IMR-90 (cell line): ENCODE results near the gene LRRC56. TPM values are rescaled to one million over a fixed set of nuclear protein-coding genes. Genes with fewer than 3 reads are reported as not detected.

Experiments
- ATAC-seq: fragments of 200-7000 bp; cut with Tn5 transposase; 2 replicates; pipeline ENCODE4 v1.9.1; 2020; ENCODE audit warnings: low read depth, mild to moderate bottlenecking, moderate library complexity
- BruUV-seq: library from RNA; stranded (reverse); fragments of 400-500 nt; replicated peaks from 2 replicates; lab custom pipeline; 2021; lab: Mats Ljungman, UMichigan
- CTCF ChIA-PET: fragments of 300-600 bp; formaldehyde crosslinking; extraction: SDS; loops from one replicate; lab custom pipeline; 2021; ENCODE audit warnings: antibody characterized with exemption; lab: Yijun Ruan, JAX
- POLR2A ChIA-PET: fragments of 300-600 bp; sonication (Branson Sonifier 250); formaldehyde crosslinking; loops from one replicate; lab custom pipeline; 2022; ENCODE audit warnings: antibody characterized with exemption; ENCODE audit not compliant: unreplicated experiment; lab: Charles Lee
- DNase-seq: peaks from one replicate; pipeline ENCODE4 v3.0.0; 2013
- H2AFZ ChIP-seq: replicated peaks from 2 replicates; pipeline ENCODE3; 2013; ENCODE audit warnings: low read length, mild to moderate bottlenecking; ENCODE audit not compliant: poor library complexity
- H2AK5ac ChIP-seq: 2 replicates; pipeline ENCODE4 v1.6.1; 2013; ENCODE audit warnings: low read depth, low read length, inconsistent platforms
- H2AK9ac ChIP-seq: replicated peaks from 2 replicates; pipeline ENCODE3; 2013; ENCODE audit warnings: mild to moderate bottlenecking, low read depth, low read length, moderate library complexity; ENCODE audit not compliant: poor library complexity
- H2BK120ac ChIP-seq: 2 replicates; pipeline ENCODE4 v1.6.1; 2013; ENCODE audit warnings: low read depth, low read length, inconsistent platforms
- H2BK15ac ChIP-seq: 3 replicates; pipeline ENCODE4 v1.6.1; 2013; ENCODE audit warnings: low read depth, low read length, inconsistent platforms
- H2BK20ac ChIP-seq: 2 replicates; pipeline ENCODE4 v1.6.1; 2013; ENCODE audit warnings: low read depth, mild to moderate bottlenecking, inconsistent platforms, low read length, moderate library complexity
- H2BK5ac ChIP-seq: 2 replicates; pipeline ENCODE4 v1.6.1; 2013; ENCODE audit warnings: mild to moderate bottlenecking, low read depth, low read length, inconsistent platforms; ENCODE audit not compliant: poor library complexity, severe bottlenecking
- H3K14ac ChIP-seq: replicated peaks from 2 replicates; pipeline ENCODE4 v1.6.1; 2013; ENCODE audit warnings: low read depth, low read length, inconsistent platforms
- H3K18ac ChIP-seq: 2 replicates; pipeline ENCODE4 v1.6.1; 2013; ENCODE audit warnings: low read depth, low read length, control low read depth
- H3K23ac ChIP-seq: 2 replicates; pipeline ENCODE4 v1.6.1; 2013; ENCODE audit warnings: low read depth, low read length, inconsistent platforms
- H3K27ac ChIP-seq: 2 replicates; pipeline ENCODE4 v1.5.1; 2013; ENCODE audit warnings: mild to moderate bottlenecking, control low read depth, low read length; ENCODE audit not compliant: insufficient read depth
- H3K27me3 ChIP-seq: 2 replicates; pipeline ENCODE4 v1.6.1; 2013; ENCODE audit warnings: low read length; ENCODE audit not compliant: control insufficient read depth, insufficient read depth
- H3K36me3 ChIP-seq: 2 replicates; pipeline ENCODE4 v1.6.1; 2013; ENCODE audit warnings: low read length, mixed read lengths; ENCODE audit not compliant: control insufficient read depth, insufficient read depth
- H3K4ac ChIP-seq: 2 replicates; pipeline ENCODE4 v1.6.1; 2013; ENCODE audit warnings: low read depth, low read length, inconsistent platforms
- H3K4me1 ChIP-seq: 2 replicates; pipeline ENCODE4 v1.6.1; 2013; ENCODE audit warnings: low read length, mixed read lengths; ENCODE audit not compliant: control insufficient read depth, insufficient read depth
- H3K4me2 ChIP-seq: 2 replicates; pipeline ENCODE4 v1.6.1; 2013; ENCODE audit warnings: low read depth, mild to moderate bottlenecking, control low read depth, low read length, moderate library complexity
- H3K4me3 ChIP-seq: 2 replicates; pipeline ENCODE4 v1.5.1; 2013; ENCODE audit warnings: low read depth, mild to moderate bottlenecking, control low read depth, low read length, moderate library complexity; ENCODE audit not compliant: insufficient read depth
- H3K56ac ChIP-seq: 2 replicates; pipeline ENCODE4 v1.6.1; 2013; ENCODE audit warnings: low read length, inconsistent platforms; ENCODE audit not compliant: insufficient read depth; ENCODE audit errors: extremely low read depth
- H3K79me1 ChIP-seq, 2 experiments: 2 replicates each; pipeline ENCODE4 v1.6.1; 2013; ENCODE audit warnings: low read length in 2 of 2, inconsistent platforms in 1 of 2, low read depth in 1 of 2
- H3K9ac ChIP-seq: 2 replicates; pipeline ENCODE4 v1.6.1; 2013; ENCODE audit warnings: low read depth, low read length, control low read depth
- H3K9me1 ChIP-seq: 2 replicates; pipeline ENCODE4 v1.6.1; 2013; ENCODE audit warnings: low read length, inconsistent platforms; ENCODE audit not compliant: insufficient read depth
- H3K9me3 ChIP-seq: 2 replicates; pipeline ENCODE4 v1.6.1; 2013; ENCODE audit warnings: low read length; ENCODE audit not compliant: control insufficient read depth, insufficient read depth
- H4K20me1 ChIP-seq: 2 replicates; pipeline ENCODE4 v1.6.1; 2013; ENCODE audit warnings: low read length, inconsistent platforms; ENCODE audit not compliant: insufficient read depth
- H4K5ac ChIP-seq: 2 replicates; pipeline ENCODE4 v1.6.1; 2013; ENCODE audit warnings: mild to moderate bottlenecking, low read depth, low read length, control low read depth
- H4K8ac ChIP-seq, 2 experiments: 2 replicates each; pipeline ENCODE4 v1.6.1; 2013; ENCODE audit warnings: low read depth in 2 of 2, low read length in 2 of 2, control low read depth in 1 of 2, inconsistent platforms in 1 of 2
- H4K91ac ChIP-seq: 2 replicates; pipeline ENCODE4 v1.6.1; 2013; ENCODE audit warnings: low read depth, low read length, inconsistent platforms; ENCODE audit not compliant: insufficient read depth
- ELK1 ChIP-seq: fragments of 150-350 bp; IDR thresholded peaks from 2 replicates; pipeline ENCODE4 v1.6.1; 2016; ENCODE audit warnings: low read depth, mild to moderate bottlenecking, low read length, moderate library complexity, borderline replicate concordance
- FOS ChIP-seq: fragments of 150-350 bp; IDR thresholded peaks from 2 replicates; pipeline ENCODE4 v1.6.1; 2016; ENCODE audit warnings: low read depth, low read length
- MAFK ChIP-seq: IDR thresholded peaks from 2 replicates; pipeline ENCODE4 v1.6.1; 2012; ENCODE audit warnings: low read depth, low read length, improper control_type of control experiment
- MAZ ChIP-seq: IDR thresholded peaks from 2 replicates; pipeline ENCODE4 v1.6.1; 2012; ENCODE audit warnings: low read depth, mild to moderate bottlenecking, low read length, improper control_type of control experiment, moderate library complexity, borderline replicate concordance
- MXI1 ChIP-seq: IDR thresholded peaks from 2 replicates; pipeline ENCODE4 v1.6.1; 2012; ENCODE audit warnings: low read depth, mild to moderate bottlenecking, low read length, moderate library complexity, borderline replicate concordance
- POLR2A ChIP-seq: IDR thresholded peaks from 2 replicates; pipeline ENCODE4 v1.6.1; 2012; ENCODE audit warnings: mild to moderate bottlenecking, low read depth, low read length
- RCOR1 ChIP-seq: IDR thresholded peaks from 2 replicates; pipeline ENCODE4 v1.6.1; 2012; ENCODE audit warnings: mild to moderate bottlenecking, low read length, improper control_type of control experiment; ENCODE audit not compliant: insufficient replicate concordance
- USF2 ChIP-seq: fragments of 150-350 bp; IDR thresholded peaks from 2 replicates; pipeline ENCODE4 v1.6.1; 2017; ENCODE audit warnings: mild to moderate bottlenecking, antibody characterized with exemption, low read length, low read depth
- WGBS, 2 experiments: methylation state at CpG; one replicate each; pipeline versions ENCODE4 v1.1.5 to v1.1.7; 2013; ENCODE audit warnings: missing lambda C conversion rate in 2 of 2; ENCODE audit not compliant: insufficient read length in 1 of 2; ENCODE audit errors: extremely low coverage in 2 of 2; 5-methylcytosine and 5-hydroxymethylcytosine counted together
- dilution Hi-C: fragments of 300-500 bp; cut with HindIII; formaldehyde crosslinking; loops from one replicate; pipeline ENCODE4 v1.14.3; 2018; ENCODE audit warnings: low sequenced_read_pairs; ENCODE audit not compliant: unreplicated experiment
- in situ Hi-C: fragments of 300-500 bp; cut with MboI; formaldehyde crosslinking; loops from 3 replicates; pipeline ENCODE4 v1.14.3; 2019; ENCODE audit warnings: low sequenced_read_pairs, inconsistent platforms, mixed read lengths
- intact Hi-C: fragments of 100-400 bp; cut with micrococcal nuclease; formaldehyde crosslinking; loops from 2 replicates; pipeline ENCODE4 v1.10.0; 2022
- polyA plus RNA-seq, 3 experiments: library from polyadenylated mRNA; depleted of rRNA; stranded (reverse); fragments of >200 nt; gene quantifications; 2 replicates each; pipeline ENCODE4 v1.2.3, GENCODE V29; 2012; ENCODE audit warnings: low replicate concordance in 1 of 3
- total RNA-seq: library from RNA; depleted of rRNA; stranded (reverse); fragments of >200 nt; gene quantifications from 2 replicates; pipeline ENCODE4 v1.2.3, GENCODE V29; 2012

Gene LRRC56
- total and polyA plus RNA-seq, 2 of the 4 experiments (the other 2 are of a cell fraction), result 0.36 to 1.3 TPM

GRCh38 chr11:571802-572185 is 34.5 kb downstream of the LRRC56 start:
- no peak overlapping the region for H3K56ac ChIP-seq

More at GRCh38 chr11:571802-572185, 34.5 kb downstream of the LRRC56 start:
- H3K4me2 ChIP-seq, result no peak overlapping the region
- in situ Hi-C loops, result no loop called here
- H4K5ac ChIP-seq, result no peak overlapping the region
- no peak overlapping the region for H3K18ac ChIP-seq
- no peak overlapping the region for H4K8ac ChIP-seq
- no peak overlapping the region for H3K4ac ChIP-seq
- no peak overlapping the region for H2BK5ac ChIP-seq
- H4K20me1 ChIP-seq, result peaks cover 17% of the 10 kb centered on the region
- no peak overlapping the region for H3K4me3 ChIP-seq
- H2AFZ ChIP-seq, result no peak overlapping the region
- peaks cover 17% of the 10 kb centered on the region for H3K4me1 ChIP-seq
- no peak overlapping the region for H3K23ac ChIP-seq
- no peak overlapping the region for H3K14ac ChIP-seq
- intact Hi-C loops, result no loop called here
- DNase-seq (no peak), ATAC-seq (no peak)
- no TSS peak for BruUV-seq
- no peak overlapping the region for H3K27ac ChIP-seq
- TF ChIP-seq MAZ, result no peak
- no peak for TF ChIP-seq ELK1
- no peak for TF ChIP-seq MAFK
- TF ChIP-seq RCOR1, result no peak
- TF ChIP-seq MXI1, result no peak
- TF ChIP-seq POLR2A, result no peak
- no peak for TF ChIP-seq USF2
- no peak for TF ChIP-seq FOS
- H2AK9ac ChIP-seq, result no peak overlapping the region
- 0 out of 2 replicates have a peak, but pooled peaks cover 3% of the 10 kb centered on the region for H3K9me1 ChIP-seq
- H3K9ac ChIP-seq, result no peak overlapping the region
- CTCF ChIA-PET, result interaction anchor here (0.6 kb wide), 1 partner anchor 175 kb away, joined by 5 read pairs; no protein-coding TSS in a partner anchor
- no peaks in the 10 kb centered on the region for H3K9me3 ChIP-seq
- dilution Hi-C loops, result no loop called here
- no peak overlapping the region for H2BK120ac ChIP-seq
- no peak overlapping the region for H2BK15ac ChIP-seq
- no peaks in the 10 kb centered on the region; the same call in 1 of the 2 replicates for H3K27me3 ChIP-seq
- H2BK20ac ChIP-seq, result no peak overlapping the region
- H3K79me1 ChIP-seq, result peaks cover 11 to 24% of the 10 kb centered on the region in 2 experiments; a peak in 3 of 4 replicates
- no peak overlapping the region for H2AK5ac ChIP-seq
- no peak overlapping the region for H4K91ac ChIP-seq
- POLR2A ChIA-PET, result no interaction called here
- 54% methylated on average over 3 of the region's 8 CpGs; no CpG with 5 or more reads in 1 of the 2 experiments for WGBS, 2 experiments
- H3K36me3 ChIP-seq, result peaks cover 6% of the 10 kb centered on the region
